Ovary (tissue), 3 donors: ENCODE data around the gene LRRC3.

Source experiments
- CTCF ChIP-seq, 3 donors: fragments of 450-650 bp in 2 of 3; fragments of 200-600 bp in 1 of 3; IDR thresholded peaks; one replicate each; pipeline versions ENCODE4 v1.5.1 to v1.8.0; 2016 to 2022; ENCODE audit warnings: antibody characterized with exemption in 3 of 3, mild to moderate bottlenecking in 1 of 3
- EP300 ChIP-seq: sonication (generic); formaldehyde crosslinking; IDR thresholded peaks from one replicate; pipeline ENCODE4 v1.6.1; 2017; ENCODE audit warnings: antibody characterized with exemption
- POLR2A ChIP-seq: fragments of 450-650 bp; IDR thresholded peaks from one replicate; pipeline ENCODE4 v1.6.1; 2017; ENCODE audit warnings: antibody characterized with exemption, mild to moderate bottlenecking, moderate library complexity
- donor health status: DM: no; HTN: no; CAD: no.

- TF ChIP-seq EP300 = no peak
- TF ChIP-seq POLR2A = no peak
- no peak for TF ChIP-seq CTCF (IDR thresholded peaks at IDR 0.05)
These were observed 51.3 kb downstream of the LRRC3 start for GRCh38 chr21:44506279-44507255.
